Forelimb muscle (tissue), 1 donor: ENCODE results near the gene VKORC1. TPM values are rescaled to one million over a fixed set of nuclear protein-coding genes. Genes with fewer than 3 reads are reported as not detected.

ENCODE experiments used
- DNase-seq: peaks from one replicate; pipeline ENCODE4 v3.0.0-alpha.2; 2013; ENCODE audit warnings: low read depth
- polyA plus RNA-seq: library from polyadenylated mRNA; unstranded; fragments of 120-200 nt; gene quantifications from one replicate; pipeline ENCODE4 v1.2.1, GENCODE V29; 2013; ENCODE audit not compliant: insufficient read length

Gene VKORC1
- polyA plus RNA-seq, 1 donor: 61.3 TPM

- DNase-seq: no peak
Measured at GRCh38 chr16:31063843-31064611, 30.6 kb downstream of the VKORC1 start.

- no peak for DNase-seq
Measured at GRCh38 chr16:31063495-31063842, 31.1 kb downstream of the VKORC1 start.

DNA sequence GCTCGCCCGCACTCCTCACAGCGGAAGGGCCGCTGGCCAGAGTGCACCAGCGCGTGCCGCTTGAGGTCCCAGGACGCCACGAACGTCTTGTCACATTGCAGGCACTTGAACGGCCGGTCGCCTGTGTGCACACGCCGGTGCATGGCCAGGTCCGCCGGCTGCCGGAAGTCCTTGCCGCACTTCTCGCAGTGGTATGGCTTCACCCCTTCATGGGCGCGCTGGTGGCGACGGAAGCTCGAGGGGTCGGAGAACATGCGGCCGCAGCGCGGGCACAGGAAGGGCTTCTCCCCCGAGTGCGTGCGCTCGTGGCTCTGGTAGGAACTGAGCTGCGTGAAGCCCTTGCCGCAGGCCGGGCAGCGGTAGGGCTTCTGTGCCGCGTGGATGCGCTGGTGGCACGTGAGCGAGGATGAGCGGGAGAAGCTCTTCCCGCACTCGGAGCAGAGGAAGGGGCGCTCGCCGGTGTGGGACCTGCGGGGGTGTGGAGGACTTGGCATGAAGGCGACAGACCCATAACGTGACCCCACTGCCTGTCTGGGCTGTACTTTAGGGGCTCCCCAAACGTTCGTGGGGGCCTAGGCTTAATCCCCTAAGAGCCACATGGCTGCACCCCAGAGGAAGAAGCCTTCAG lies 32.7 kb downstream of the VKORC1 start:
- DNase-seq: no peak

DNA sequence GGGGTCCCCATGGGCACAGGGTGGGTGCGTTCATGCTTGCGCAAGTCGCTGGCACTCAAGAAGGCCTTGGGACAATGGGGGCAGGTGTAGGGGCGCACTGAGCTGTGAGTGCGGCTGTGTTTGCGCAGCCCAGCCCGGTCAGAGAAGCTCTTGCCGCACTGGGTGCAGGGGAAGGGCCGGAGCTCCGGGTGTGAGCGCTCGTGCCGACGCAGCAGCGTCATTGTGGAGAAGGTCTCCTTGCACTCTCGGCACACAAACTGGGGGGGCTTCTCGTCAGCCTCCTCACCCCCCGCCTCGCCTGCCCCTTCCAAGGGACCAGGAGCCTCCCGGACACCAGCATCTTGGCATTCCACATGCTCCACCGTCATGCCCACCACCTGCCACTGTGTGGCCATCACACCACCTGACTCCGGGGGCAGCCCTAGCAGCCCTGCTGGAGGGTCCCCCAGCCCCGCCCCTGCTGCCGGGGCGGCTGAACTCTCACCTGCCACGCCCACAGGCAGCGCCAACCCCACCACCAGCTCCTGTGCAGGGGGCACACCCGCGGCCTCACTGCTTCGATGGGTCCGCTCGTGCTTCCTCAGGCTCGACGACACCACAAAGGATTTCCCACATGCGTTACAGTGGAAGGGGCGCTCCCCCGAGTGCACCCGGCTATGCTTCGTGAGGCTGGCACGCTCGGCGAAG lies 33.3 kb downstream of the VKORC1 start:
- DNase-seq: no peak

DNA sequence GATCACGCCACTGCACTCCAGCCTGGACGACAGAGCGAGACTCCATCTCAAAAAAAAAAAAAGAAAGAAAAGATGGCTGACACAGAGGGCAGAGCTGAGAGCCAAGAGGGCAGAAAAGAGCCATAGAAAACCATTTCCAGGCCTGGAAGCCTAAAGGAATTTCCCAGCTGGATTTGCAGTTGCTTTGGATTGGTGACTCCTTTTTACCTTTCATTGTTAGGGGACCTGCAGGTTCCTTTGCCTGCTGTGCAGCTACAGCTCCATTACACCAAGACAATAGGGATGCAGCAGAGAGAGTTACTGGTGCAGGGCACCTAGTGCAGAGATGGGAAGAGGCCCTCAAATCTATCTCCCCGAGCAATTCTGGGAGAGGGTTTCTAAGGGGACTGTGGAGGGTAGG lies 39.0 kb downstream of the VKORC1 start:
- no peak for DNase-seq

- DNase-seq: no peak
Measured at GRCh38 chr16:31052114-31052513, 42.5 kb downstream of the VKORC1 start.

GRCh38 chr16:31050280-31051030 lies 44.1 kb downstream of the VKORC1 start:
- no peak for DNase-seq

- DNase-seq: no peak
Measured at GRCh38 chr16:31043898-31044481, 50.6 kb downstream of the VKORC1 start.

DNA sequence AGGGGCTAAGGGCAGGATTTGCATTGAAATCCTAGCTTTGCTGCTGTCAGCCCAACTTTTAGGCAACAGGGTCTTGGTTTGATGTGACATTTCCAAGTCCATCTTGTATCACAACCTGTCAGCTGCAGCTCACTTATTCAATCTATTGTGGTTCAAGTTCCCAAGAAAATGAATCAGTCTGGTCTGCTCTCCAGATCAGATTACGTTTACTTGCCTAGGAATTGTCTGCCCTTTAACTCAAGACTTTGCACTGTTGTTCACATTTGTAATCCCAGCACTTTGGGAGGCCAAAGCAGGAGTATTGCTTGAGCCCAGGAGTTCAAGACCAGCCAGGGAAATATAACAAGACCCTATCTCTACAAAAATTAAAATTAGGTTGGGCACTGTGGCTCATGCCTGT lies 51.2 kb downstream of the VKORC1 start:
- no peak for DNase-seq

DNA sequence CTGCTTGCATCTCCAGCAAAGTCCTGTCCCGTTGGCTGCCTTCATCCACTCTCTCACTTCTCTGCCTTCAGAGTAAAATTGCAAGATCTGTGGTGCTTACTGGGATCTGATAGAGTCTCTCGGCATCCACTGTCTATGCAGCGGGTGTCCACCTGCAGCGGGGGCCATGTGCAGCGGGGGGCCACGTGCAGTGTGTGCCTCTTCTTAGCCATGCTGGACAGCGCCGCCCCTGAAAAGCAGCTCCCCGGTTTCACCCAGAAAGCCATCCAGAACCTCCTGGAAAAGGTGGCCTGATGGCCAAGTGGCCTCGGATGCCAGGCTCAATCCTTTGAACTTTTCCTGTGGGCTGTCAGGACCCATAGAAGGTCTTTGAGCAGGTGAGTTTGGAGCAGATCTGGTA lies 51.7 kb downstream of the VKORC1 start:
- DNase-seq: no peak

Other genes with a start within 250 kb of the VKORC1 start
- 29.0 TPM for gene BCL7C, start 200.7 kb downstream of the VKORC1 start, polyA plus RNA-seq
- 12.8 TPM for gene CTF1, start 198.2 kb downstream of the VKORC1 start, polyA plus RNA-seq
- gene FBXL19, start 171.2 kb downstream of the VKORC1 start, polyA plus RNA-seq: 10.9 TPM
- 9.9 TPM for gene ORAI3, start 145.7 kb downstream of the VKORC1 start, polyA plus RNA-seq
- gene SETD1A, start 137.0 kb downstream of the VKORC1 start, polyA plus RNA-seq: 11.9 TPM
- gene HSD3B7, start 109.6 kb downstream of the VKORC1 start, polyA plus RNA-seq: 8.9 TPM
- 1.9 TPM for gene STX1B, start 84.2 kb downstream of the VKORC1 start, polyA plus RNA-seq
- gene STX4, start 61.2 kb downstream of the VKORC1 start, polyA plus RNA-seq: 43.0 TPM
- gene ZNF668, start 20.6 kb downstream of the VKORC1 start, polyA plus RNA-seq: 8.7 TPM
- 10.0 TPM for gene ZNF646, start 20.4 kb downstream of the VKORC1 start, polyA plus RNA-seq
- gene PRSS53, start 5.9 kb downstream of the VKORC1 start, polyA plus RNA-seq: 4.9 TPM
- 25.2 TPM for gene BCKDK, start 13.6 kb upstream of the VKORC1 start, polyA plus RNA-seq
- gene KAT8, start 22.9 kb upstream of the VKORC1 start, polyA plus RNA-seq: 54.9 TPM
- 0.09 TPM for gene PRSS8, start 40.9 kb upstream of the VKORC1 start, polyA plus RNA-seq
- 1.0 TPM for gene PRSS36, start 55.3 kb upstream of the VKORC1 start, polyA plus RNA-seq
- 351 TPM for gene FUS, start 85.3 kb upstream of the VKORC1 start, polyA plus RNA-seq
- gene PYCARD, start 108.0 kb upstream of the VKORC1 start, polyA plus RNA-seq: 4.8 TPM
- 82.7 TPM for gene TRIM72, start 119.3 kb upstream of the VKORC1 start, polyA plus RNA-seq
- gene PYDC1, start 122.3 kb upstream of the VKORC1 start, polyA plus RNA-seq: 2.1 TPM
- gene ITGAM, start 165.2 kb upstream of the VKORC1 start, polyA plus RNA-seq: 3.2 TPM